Hindlimb muscle (tissue), 1 donor: ENCODE measurements around the gene ARHGAP40. TPM values are rescaled to one million over a fixed set of nuclear protein-coding genes. Genes with fewer than 3 reads are reported as not detected.

Source experiments
- DNase-seq: peaks from one replicate; pipeline ENCODE4 v3.0.0-alpha.2; 2013
- polyA plus RNA-seq: library from polyadenylated mRNA; unstranded; fragments of 120-200 nt; gene quantifications from one replicate; pipeline ENCODE4 v1.2.1, GENCODE V29; 2013; ENCODE audit not compliant: insufficient read length

Gene ARHGAP40
- polyA plus RNA-seq, 1 donor, result 0.09 TPM

GRCh38 chr20:38685271-38685670 lies 83.7 kb downstream of the ARHGAP40 start:
- DNase-seq, result no peak

GRCh38 chr20:38685853-38686473 lies 84.4 kb downstream of the ARHGAP40 start:
- DNase-seq, result peak; percentile 61

- peak; percentile 66 for DNase-seq
Measured at GRCh38 chr20:38692436-38693411, 91.1 kb downstream of the ARHGAP40 start.

- no peak for DNase-seq
Measured at GRCh38 chr20:38697306-38697705, 95.7 kb downstream of the ARHGAP40 start.

- DNase-seq, result no peak
Measured at GRCh38 chr20:38698541-38698940, 96.9 kb downstream of the ARHGAP40 start.

- no peak for DNase-seq
Measured at GRCh38 chr20:38700141-38700540, 98.5 kb downstream of the ARHGAP40 start.

Other genes starting within 250 kb of the ARHGAP40 start
- 21.4 TPM for gene SNHG17, start 166.5 kb upstream of the ARHGAP40 start, polyA plus RNA-seq
- gene RALGAPB, start 129.0 kb upstream of the ARHGAP40 start, polyA plus RNA-seq, result 20.4 TPM
- not detected for gene ADIG, start 20.6 kb upstream of the ARHGAP40 start, polyA plus RNA-seq
- gene SLC32A1, start 122.7 kb downstream of the ARHGAP40 start, polyA plus RNA-seq, result not detected
- 6.9 TPM for gene ACTR5, start 146.7 kb downstream of the ARHGAP40 start, polyA plus RNA-seq
- gene PPP1R16B, start 203.9 kb downstream of the ARHGAP40 start, polyA plus RNA-seq, result 3.7 TPM